DOHH2 (cell line): Measurements from ENCODE around the gene DUOX1.

Source experiments
- H3F3A ChIP-seq: fragments of 200-600 bp; sonication (generic), shearing (Covaris generic); 2 replicates; pipeline ENCODE4 v1.6.0; 2016; ENCODE audit warnings: antibody characterized with exemption, mild to moderate bottlenecking; ENCODE audit not compliant: control insufficient read depth, insufficient read depth
- H3K27ac ChIP-seq: fragments of 200-600 bp; sonication (generic); 2 replicates; pipeline ENCODE4 v1.5.1; 2014; ENCODE audit warnings: low read depth, mild to moderate bottlenecking, low read length, moderate library complexity
- H3K27me3 ChIP-seq: fragments of 200-600 bp; sonication (generic); 2 replicates; pipeline ENCODE4 v1.6.1; 2014; ENCODE audit warnings: mild to moderate bottlenecking, low read length, mixed read lengths; ENCODE audit not compliant: control insufficient read depth
- H3K36me3 ChIP-seq: fragments of 200-600 bp; sonication (generic); 2 replicates; pipeline ENCODE4 v1.6.1; 2014; ENCODE audit warnings: mild to moderate bottlenecking, low read length, moderate library complexity, mixed read lengths; ENCODE audit not compliant: control insufficient read depth
- H3K4me1 ChIP-seq: fragments of 200-600 bp; sonication (generic); 2 replicates; pipeline ENCODE4 v1.6.1; 2014; ENCODE audit warnings: mild to moderate bottlenecking, low read length, mixed read lengths; ENCODE audit not compliant: control insufficient read depth
- H3K4me2 ChIP-seq: fragments of 200-600 bp; sonication (generic); 2 replicates; pipeline ENCODE4 v1.6.0; 2014; ENCODE audit warnings: mild to moderate bottlenecking, low read length, moderate library complexity
- H3K4me3 ChIP-seq: fragments of 200-600 bp; sonication (generic); 2 replicates; pipeline ENCODE4 v1.5.1; 2014; ENCODE audit warnings: mild to moderate bottlenecking, low read length, mixed read lengths
- H3K79me2 ChIP-seq: fragments of 200-600 bp; sonication (generic); 2 replicates; pipeline ENCODE4 v1.6.1; 2014; ENCODE audit warnings: mild to moderate bottlenecking, low read length, mixed read lengths; ENCODE audit not compliant: control insufficient read depth
- H3K9me2 ChIP-seq: fragments of 200-600 bp; sonication (generic); replicated peaks from 2 replicates; pipeline ENCODE4 v1.6.1; 2014; ENCODE audit warnings: mild to moderate bottlenecking, low read length, mixed read lengths; ENCODE audit not compliant: control insufficient read depth
- H3K9me3 ChIP-seq: fragments of 200-600 bp; sonication (generic); 2 replicates; pipeline ENCODE4 v1.6.1; 2014; ENCODE audit warnings: antibody characterized with exemption, low read length, mixed read lengths; ENCODE audit not compliant: control insufficient read depth, insufficient read depth
- H4K20me1 ChIP-seq: fragments of 200-600 bp; sonication (generic); 2 replicates; pipeline ENCODE4 v1.6.0; 2014; ENCODE audit warnings: low read depth, mild to moderate bottlenecking, antibody characterized with exemption, low read length, moderate library complexity; ENCODE audit not compliant: control insufficient read depth, insufficient read depth
- EZH2phosphoT487 ChIP-seq: fragments of 200-600 bp; sonication (generic); IDR thresholded peaks from 2 replicates; pipeline ENCODE4 v1.6.1; 2017; ENCODE audit warnings: borderline replicate concordance, mild to moderate bottlenecking, antibody characterized with exemption, low read length, moderate library complexity, mixed read lengths
- TF ChIP-seq, protein P1 (sequence below): fragments of 200-600 bp; sonication (generic); IDR thresholded peaks from one replicate; pipeline ENCODE4 v1.5.1; 2014; ENCODE audit warnings: antibody characterized with exemption, mild to moderate bottlenecking, low read depth, low read length; ENCODE audit not compliant: poor library complexity, severe bottlenecking

Gene DUOX1

DNA sequence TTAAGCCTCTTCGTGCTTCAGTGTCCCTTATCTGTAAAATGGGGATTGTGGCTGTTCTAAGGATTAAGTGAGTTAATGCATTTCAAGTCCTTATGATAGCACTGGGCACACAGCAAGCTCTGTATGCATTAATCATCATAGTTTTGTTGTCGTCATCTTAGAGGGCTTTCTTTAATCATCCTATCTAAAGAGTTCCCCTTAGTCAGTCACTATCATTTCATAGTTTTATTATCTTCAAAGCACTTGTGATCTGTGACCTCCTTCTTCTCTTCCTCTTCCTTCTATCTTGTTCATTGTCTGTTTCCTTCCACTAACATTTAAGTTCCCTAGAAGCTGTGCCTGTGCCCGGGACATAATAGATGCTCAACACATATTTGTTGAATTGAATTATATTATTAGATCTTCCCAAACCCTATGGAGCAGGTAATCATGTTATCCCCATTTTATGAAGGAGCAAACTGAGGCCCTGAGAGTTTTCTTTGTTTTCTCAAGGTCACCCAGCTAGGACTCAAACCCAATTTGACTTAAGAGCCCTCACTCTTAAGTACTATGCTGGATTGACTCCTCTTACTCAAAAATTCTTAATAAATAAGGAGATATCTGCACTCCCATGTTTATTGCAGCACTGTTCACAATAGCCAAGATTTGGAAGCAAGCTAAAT is 40.0 kb upstream of the DUOX1 start:
- no peak overlapping the region for H3K4me3 ChIP-seq
- no peak overlapping the region for H3K4me2 ChIP-seq
- no peak overlapping the region for H3K27ac ChIP-seq
- no peaks in the 10 kb centered on the region for H3K9me3 ChIP-seq
- no peaks in the 10 kb centered on the region for H3K9me2 ChIP-seq
- no peaks in the 10 kb centered on the region for H3K4me1 ChIP-seq
- H3K36me3 ChIP-seq: no peaks in the 10 kb centered on the region
- no peaks in the 10 kb centered on the region for H3K79me2 ChIP-seq
- peaks cover 23% of the 10 kb centered on the region; the same call in 1 of the 2 replicates for H3K27me3 ChIP-seq
- H4K20me1 ChIP-seq: no peaks in the 10 kb centered on the region
- no peaks in the 10 kb centered on the region for H3F3A ChIP-seq
- no peak for TF ChIP-seq EZH2phosphoT487
- TF ChIP-seq, protein P1, sequence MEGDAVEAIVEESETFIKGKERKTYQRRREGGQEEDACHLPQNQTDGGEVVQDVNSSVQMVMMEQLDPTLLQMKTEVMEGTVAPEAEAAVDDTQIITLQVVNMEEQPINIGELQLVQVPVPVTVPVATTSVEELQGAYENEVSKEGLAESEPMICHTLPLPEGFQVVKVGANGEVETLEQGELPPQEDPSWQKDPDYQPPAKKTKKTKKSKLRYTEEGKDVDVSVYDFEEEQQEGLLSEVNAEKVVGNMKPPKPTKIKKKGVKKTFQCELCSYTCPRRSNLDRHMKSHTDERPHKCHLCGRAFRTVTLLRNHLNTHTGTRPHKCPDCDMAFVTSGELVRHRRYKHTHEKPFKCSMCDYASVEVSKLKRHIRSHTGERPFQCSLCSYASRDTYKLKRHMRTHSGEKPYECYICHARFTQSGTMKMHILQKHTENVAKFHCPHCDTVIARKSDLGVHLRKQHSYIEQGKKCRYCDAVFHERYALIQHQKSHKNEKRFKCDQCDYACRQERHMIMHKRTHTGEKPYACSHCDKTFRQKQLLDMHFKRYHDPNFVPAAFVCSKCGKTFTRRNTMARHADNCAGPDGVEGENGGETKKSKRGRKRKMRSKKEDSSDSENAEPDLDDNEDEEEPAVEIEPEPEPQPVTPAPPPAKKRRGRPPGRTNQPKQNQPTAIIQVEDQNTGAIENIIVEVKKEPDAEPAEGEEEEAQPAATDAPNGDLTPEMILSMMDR: no peak

DNA sequence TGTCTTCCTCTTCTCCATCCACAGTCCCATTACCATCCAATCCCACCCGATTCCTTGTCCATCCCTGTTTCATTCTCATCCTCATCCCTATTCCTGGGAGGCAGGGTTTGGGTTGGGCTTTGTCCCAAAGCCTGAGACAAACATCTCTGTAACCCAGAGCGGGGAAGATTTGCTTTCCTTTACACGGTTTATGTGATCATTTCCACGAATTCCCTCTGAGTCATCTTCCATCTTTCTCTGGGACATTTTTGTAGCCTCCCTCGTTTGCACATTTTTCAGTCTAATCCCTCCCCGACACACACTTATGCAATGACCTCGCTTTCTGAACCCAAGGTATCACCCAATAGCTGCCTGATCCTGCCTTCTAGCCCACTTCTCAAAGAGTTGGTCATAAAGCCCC is 38.6 kb upstream of the DUOX1 start:
- Histone ChIP-seq H3K27me3 (peaks cover 22% of the 10 kb centered on the region; the same call in 1 of the 2 replicates), H3K4me3 (no peak overlapping the region), H3K36me3 (no peaks in the 10 kb centered on the region), H3K79me2 (no peaks in the 10 kb centered on the region), H3K27ac (no peak overlapping the region), H3F3A (no peaks in the 10 kb centered on the region), H3K4me1 (no peaks in the 10 kb centered on the region), H3K9me2 (no peaks in the 10 kb centered on the region), H3K4me2 (no peak overlapping the region), H3K9me3 (no peaks in the 10 kb centered on the region), H4K20me1 (no peaks in the 10 kb centered on the region)
- TF ChIP-seq EZH2phosphoT487: no peak
- TF ChIP-seq, protein P1: no peak

GRCh38 chr15:45091576-45091975 is 38.2 kb upstream of the DUOX1 start:
- Histone ChIP-seq H3K4me2 (no peak overlapping the region), H4K20me1 (no peaks in the 10 kb centered on the region), H3K27me3 (peaks cover 22% of the 10 kb centered on the region; the same call in 1 of the 2 replicates)

More at GRCh38 chr15:45091576-45091975, 38.2 kb upstream of the DUOX1 start:
- no peaks in the 10 kb centered on the region for H3F3A ChIP-seq
- H3K4me1 ChIP-seq: no peaks in the 10 kb centered on the region
- no peaks in the 10 kb centered on the region for H3K9me2 ChIP-seq
- H3K4me3 ChIP-seq: no peak overlapping the region
- TF ChIP-seq, protein P1: no peak
- no peak for TF ChIP-seq EZH2phosphoT487
- H3K9me3 ChIP-seq: no peaks in the 10 kb centered on the region
- no peaks in the 10 kb centered on the region for H3K36me3 ChIP-seq
- no peak overlapping the region for H3K27ac ChIP-seq
- no peaks in the 10 kb centered on the region for H3K79me2 ChIP-seq
